H9 (cell line): ENCODE data around the gene MGRN1. TPM values are rescaled to one million over a fixed set of nuclear protein-coding genes. Genes with fewer than 3 reads are reported as not detected.

ENCODE experiments used
- DNase-seq: peaks from one replicate; pipeline ENCODE4 v3.0.0-alpha.2; 2017
- H2AFZ ChIP-seq: one replicate; pipeline ENCODE4 v1.6.1; 2013; ENCODE audit warnings: mild to moderate bottlenecking, low read length, control low read depth, moderate library complexity
- H2AK5ac ChIP-seq: 2 replicates; pipeline ENCODE4 v1.6.1; 2013; ENCODE audit warnings: low read length, control low read depth, mixed read lengths; ENCODE audit not compliant: insufficient read length
- H2BK120ac ChIP-seq: one replicate; pipeline ENCODE4 v1.6.1; 2013; ENCODE audit warnings: low read depth, mild to moderate bottlenecking, low read length, control low read depth, inconsistent platforms; ENCODE audit not compliant: poor library complexity, severe bottlenecking
- H2BK12ac ChIP-seq: 2 replicates; pipeline ENCODE4 v1.6.1; 2013; ENCODE audit warnings: low read length, control low read depth, mixed read lengths, low read depth; ENCODE audit not compliant: insufficient read length
- H2BK15ac ChIP-seq: 2 replicates; pipeline ENCODE4 v1.6.1; 2013; ENCODE audit warnings: low read depth, low read length, control low read depth
- H2BK20ac ChIP-seq: one replicate; pipeline ENCODE4 v1.6.1; 2013; ENCODE audit warnings: low read depth, mild to moderate bottlenecking, low read length, control low read depth, inconsistent platforms; ENCODE audit not compliant: poor library complexity, severe bottlenecking
- H2BK5ac ChIP-seq: 2 replicates; pipeline ENCODE4 v1.6.1; 2013; ENCODE audit warnings: low read length, control low read depth, mixed read lengths; ENCODE audit not compliant: insufficient read length
- H3K14ac ChIP-seq: 2 replicates; pipeline ENCODE4 v1.6.1; 2013; ENCODE audit warnings: low read length, control low read depth; ENCODE audit not compliant: insufficient read depth
- H3K18ac ChIP-seq: 2 replicates; pipeline ENCODE4 v1.6.1; 2013; ENCODE audit warnings: low read depth, mild to moderate bottlenecking, mixed read lengths, low read length, control low read depth; ENCODE audit not compliant: insufficient read length
- H3K23ac ChIP-seq: 2 replicates; pipeline ENCODE4 v1.6.1; 2013; ENCODE audit warnings: low read length, control low read depth, mixed read lengths, low read depth; ENCODE audit not compliant: insufficient read length
- H3K23me2 ChIP-seq: 2 replicates; pipeline ENCODE4 v1.6.1; 2013; ENCODE audit warnings: low read depth, mild to moderate bottlenecking, mixed read lengths, low read length, control low read depth; ENCODE audit not compliant: insufficient read length, poor library complexity, severe bottlenecking
- H3K27ac ChIP-seq: 2 replicates; pipeline ENCODE4 v1.5.1; 2013; ENCODE audit warnings: low read length, control low read depth, mixed read lengths, low read depth; ENCODE audit not compliant: insufficient read length
- H3K27me3 ChIP-seq: 2 replicates; pipeline ENCODE4 v1.6.1; 2013; ENCODE audit warnings: low read length, control low read depth, inconsistent platforms; ENCODE audit not compliant: insufficient read depth
- H3K4ac ChIP-seq: 2 replicates; pipeline ENCODE4 v1.6.1; 2013; ENCODE audit warnings: low read depth, mild to moderate bottlenecking, control low read depth, inconsistent platforms, low read length, moderate library complexity
- H3K4me1 ChIP-seq: 2 replicates; pipeline ENCODE4 v1.6.1; 2013; ENCODE audit warnings: low read length, control low read depth, inconsistent platforms; ENCODE audit not compliant: insufficient read depth
- H3K4me2 ChIP-seq: 2 replicates; pipeline ENCODE4 v1.6.1; 2013; ENCODE audit warnings: low read length, control low read depth, mixed read lengths; ENCODE audit not compliant: insufficient read length, insufficient read depth
- H3K56ac ChIP-seq: 2 replicates; pipeline ENCODE4 v1.6.1; 2013; ENCODE audit warnings: low read depth, mild to moderate bottlenecking, mixed read lengths, low read length, control low read depth; ENCODE audit not compliant: insufficient read length
- H3K79me1 ChIP-seq: 2 replicates; pipeline ENCODE4 v1.6.1; 2013; ENCODE audit warnings: low read depth, mild to moderate bottlenecking, moderate library complexity, low read length, control low read depth, inconsistent platforms; ENCODE audit not compliant: insufficient read depth, poor library complexity, severe bottlenecking
- H3K79me2 ChIP-seq: 2 replicates; pipeline ENCODE4 v1.6.1; 2013; ENCODE audit warnings: low read length, control low read depth, inconsistent platforms; ENCODE audit not compliant: insufficient read depth
- H3K9ac ChIP-seq: 2 replicates; pipeline ENCODE4 v1.6.1; 2013; ENCODE audit warnings: low read length, control low read depth, mixed read lengths; ENCODE audit not compliant: insufficient read length; ENCODE audit errors: extremely low read depth
- H3K9me3 ChIP-seq: one replicate; pipeline ENCODE4 v1.6.1; 2013; ENCODE audit warnings: low read depth, low read length, inconsistent platforms; ENCODE audit not compliant: control insufficient read depth
- H3T11ph ChIP-seq: one replicate; pipeline ENCODE4 v1.6.1; 2013; ENCODE audit warnings: mild to moderate bottlenecking, low read length, control low read depth, inconsistent platforms
- H4K20me1 ChIP-seq: one replicate; pipeline ENCODE4 v1.6.1; 2013; ENCODE audit not compliant: control insufficient read depth, insufficient read length, insufficient read depth
- H4K5ac ChIP-seq: 2 replicates; pipeline ENCODE4 v1.6.1; 2013; ENCODE audit warnings: low read depth, mild to moderate bottlenecking, mixed read lengths, low read length, control low read depth; ENCODE audit not compliant: insufficient read length
- H4K8ac ChIP-seq: replicated peaks from 2 replicates; pipeline ENCODE4 v1.6.1; 2013; ENCODE audit warnings: low read length, control low read depth, mixed read lengths, low read depth; ENCODE audit not compliant: insufficient read length
- H4K91ac ChIP-seq: 2 replicates; pipeline ENCODE4 v1.6.1; 2013; ENCODE audit warnings: low read depth, mild to moderate bottlenecking, moderate library complexity, mixed read lengths, low read length, control low read depth; ENCODE audit not compliant: insufficient read length
- H3K27ac Mint-ChIP-seq, 3 experiments: 2 replicates in 2 of 3; 3 replicates in 1 of 3; pipeline ENCODE4 v1.8.0; 2020 to 2021; ENCODE audit warnings: mixed read lengths in 3 of 3, mild to moderate bottlenecking in 1 of 3, moderate library complexity in 1 of 3
- H3K27me3 Mint-ChIP-seq: 2 replicates; pipeline ENCODE4 v1.8.0; 2021; ENCODE audit warnings: low read depth, mild to moderate bottlenecking, moderate library complexity, mixed read lengths
- H3K36me3 Mint-ChIP-seq, 3 experiments: 2 replicates in 2 of 3; 3 replicates in 1 of 3; pipeline ENCODE4 v1.8.0; 2020 to 2021; ENCODE audit warnings: low read depth in 3 of 3, mixed read lengths in 3 of 3; ENCODE audit not compliant: insufficient read depth in 1 of 3
- H3K4me1 Mint-ChIP-seq, 2 experiments: 2 replicates each; pipeline ENCODE4 v1.8.0; 2020; ENCODE audit warnings: mixed read lengths in 2 of 2
- H3K4me3 Mint-ChIP-seq, 2 experiments: 2 replicates in 1 of 2; 3 replicates in 1 of 2; pipeline ENCODE4 v1.8.0; 2020 to 2021; ENCODE audit warnings: mild to moderate bottlenecking in 2 of 2, mixed read lengths in 2 of 2, moderate library complexity in 1 of 2
- H3K9me3 Mint-ChIP-seq, 2 experiments: 2 replicates in 1 of 2; 3 replicates in 1 of 2; pipeline ENCODE4 v1.8.0; 2020; ENCODE audit warnings: mild to moderate bottlenecking in 2 of 2, mixed read lengths in 2 of 2, moderate library complexity in 1 of 2
- WGBS: extraction: QIAGEN DNeasy Blood & Tissue Kit; methylation state at CpG from one replicate; pipeline ENCODE4 v1.1.7; 2013; ENCODE audit warnings: missing lambda C conversion rate, low lambda C conversion rate, mixed read lengths; ENCODE audit not compliant: insufficient read length; ENCODE audit errors: extremely low coverage; 5-methylcytosine and 5-hydroxymethylcytosine counted together
- total RNA-seq: library from RNA; stranded (reverse); gene quantifications from 2 replicates; pipeline ENCODE4 v1.2.1, GENCODE V29; 2021
- TF ChIP-seq, protein P1 (sequence below): fragments of 200-600 bp; sonication (generic); conservative IDR thresholded peaks from 3 replicates; pipeline ENCODE4 v1.8.0; 2021; ENCODE audit warnings: antibody characterized with exemption, mild to moderate bottlenecking

Gene MGRN1
- total RNA-seq, 1 experiment from 2014 or later: 91.6 TPM

DNA sequence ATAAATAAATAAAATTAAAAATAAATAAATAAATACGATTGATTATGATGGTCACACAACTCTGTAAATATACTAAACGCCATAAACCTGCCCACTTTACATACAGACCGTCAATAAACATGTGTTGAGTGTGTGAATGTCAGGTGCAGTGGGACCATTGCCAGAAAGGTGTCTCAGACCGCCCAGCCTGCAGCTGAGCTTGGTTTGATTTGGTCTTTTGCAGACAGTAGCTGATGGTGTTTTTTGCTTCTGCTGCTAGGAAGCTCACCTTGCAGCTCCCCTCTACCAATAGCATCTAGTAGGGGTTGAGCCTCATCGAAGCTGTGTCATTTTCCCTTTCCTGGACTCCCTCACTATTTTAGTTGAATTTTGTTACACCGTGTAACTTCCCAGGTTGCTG, 33.4 kb upstream of the MGRN1 start:
- peaks cover 5% of the 10 kb centered on the region; the same call in 1 of the 2 replicates for H3K4me1 ChIP-seq
- Mint-ChIP-seq H3K27ac (no peak overlapping the region), H3K4me3 (no peak overlapping the region), H3K4me1 (peaks cover 32% of the 10 kb centered on the region in 2 experiments), H3K36me3 (peaks cover 5 to 11% (median 6%) of the 10 kb centered on the region in 3 experiments; a peak in 5 of 7 replicates), H3K27me3 (peaks cover 15% of the 10 kb centered on the region), H3K9me3 (peaks cover 9 to 10% of the 10 kb centered on the region in 2 experiments; a peak in 4 of 5 replicates)
- no CpG with 5 or more reads among the region's 6 CpGs for WGBS
- no peak overlapping the region for H3K27ac ChIP-seq
- no peaks in the 10 kb centered on the region for H3K23me2 ChIP-seq
- no peak overlapping the region for H3T11ph ChIP-seq
- no peak overlapping the region for H2BK5ac ChIP-seq
- no peak overlapping the region for H3K4me2 ChIP-seq
- no peak overlapping the region for H2BK20ac ChIP-seq
- H2BK15ac ChIP-seq: no peak overlapping the region
- no peak overlapping the region for H3K56ac ChIP-seq
- no peak overlapping the region for H3K14ac ChIP-seq
- H4K20me1 ChIP-seq: no peaks in the 10 kb centered on the region
- no peak overlapping the region for H2BK120ac ChIP-seq
- no peak overlapping the region for H3K9ac ChIP-seq
- TF ChIP-seq, protein P1, sequence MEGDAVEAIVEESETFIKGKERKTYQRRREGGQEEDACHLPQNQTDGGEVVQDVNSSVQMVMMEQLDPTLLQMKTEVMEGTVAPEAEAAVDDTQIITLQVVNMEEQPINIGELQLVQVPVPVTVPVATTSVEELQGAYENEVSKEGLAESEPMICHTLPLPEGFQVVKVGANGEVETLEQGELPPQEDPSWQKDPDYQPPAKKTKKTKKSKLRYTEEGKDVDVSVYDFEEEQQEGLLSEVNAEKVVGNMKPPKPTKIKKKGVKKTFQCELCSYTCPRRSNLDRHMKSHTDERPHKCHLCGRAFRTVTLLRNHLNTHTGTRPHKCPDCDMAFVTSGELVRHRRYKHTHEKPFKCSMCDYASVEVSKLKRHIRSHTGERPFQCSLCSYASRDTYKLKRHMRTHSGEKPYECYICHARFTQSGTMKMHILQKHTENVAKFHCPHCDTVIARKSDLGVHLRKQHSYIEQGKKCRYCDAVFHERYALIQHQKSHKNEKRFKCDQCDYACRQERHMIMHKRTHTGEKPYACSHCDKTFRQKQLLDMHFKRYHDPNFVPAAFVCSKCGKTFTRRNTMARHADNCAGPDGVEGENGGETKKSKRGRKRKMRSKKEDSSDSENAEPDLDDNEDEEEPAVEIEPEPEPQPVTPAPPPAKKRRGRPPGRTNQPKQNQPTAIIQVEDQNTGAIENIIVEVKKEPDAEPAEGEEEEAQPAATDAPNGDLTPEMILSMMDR: no peak
- no peak overlapping the region for H2AFZ ChIP-seq
- H2BK12ac ChIP-seq: no peak overlapping the region
- no peak overlapping the region for H4K8ac ChIP-seq
- no peak for DNase-seq
- no peaks in the 10 kb centered on the region for H3K27me3 ChIP-seq
- no peak overlapping the region for H4K91ac ChIP-seq
- H3K79me2 ChIP-seq: no peaks in the 10 kb centered on the region
- no peak overlapping the region for H3K18ac ChIP-seq
- no peak overlapping the region for H3K4ac ChIP-seq
- H2AK5ac ChIP-seq: no peak overlapping the region
- H3K9me3 ChIP-seq: no peaks in the 10 kb centered on the region
- no peak overlapping the region for H4K5ac ChIP-seq
- no peak overlapping the region for H3K23ac ChIP-seq
- H3K79me1 ChIP-seq: no peaks in the 10 kb centered on the region
